SK-MEL-5 (cell line): ENCODE measurements around the gene ZBTB8B. TPM values are rescaled to one million over a fixed set of nuclear protein-coding genes. Genes with fewer than 3 reads are reported as not detected.
"Not testable (repeated sequence)": the region's sequence is repeated elsewhere in the genome, so short reads cannot be mapped to it uniquely, and the experiment has no call there.

Experiments
- DNase-seq: peaks from one replicate; pipeline ENCODE4 v3.0.0-alpha.2; 2016; ENCODE audit warnings: low read depth, low spot score
- in situ Hi-C: cut with HindIII; loops from 2 replicates; pipeline ENCODE4 v1.10.0; 2016; ENCODE audit warnings: low sequenced_read_pairs, high pct_unique_total_duplicates, low pct_unique_long_range_greater_than_20kb
- total RNA-seq: library from RNA; depleted of rRNA; stranded (reverse); fragments of >200 nt; shearing (Covaris generic); gene quantifications from 2 replicates; pipeline ENCODE4 v1.2.3, GENCODE V29; 2014

ZBTB8B gene
- total RNA-seq, 1 experiment from 2014 or later, result 0.50 TPM

GRCh38 chr1:32464191-32464715 is 619 bp upstream of the ZBTB8B start:
- DNase-seq, result peak; percentile 22
- in situ Hi-C loops, result no loop called here

GRCh38 chr1:32465578-32465933 is 684 bp downstream of the ZBTB8B start:
- no peak for DNase-seq
- in situ Hi-C loops, result no loop called here

GRCh38 chr1:32466761-32467160 is 1.9 kb downstream of the ZBTB8B start:
- in situ Hi-C loops, result no loop called here
- DNase-seq, result no peak

GRCh38 chr1:32468791-32469190 is 3.9 kb downstream of the ZBTB8B start:
- DNase-seq, result no peak
- in situ Hi-C loops, result no loop called here

- in situ Hi-C loops, result no loop called here
- DNase-seq, result no peak
Measured at GRCh38 chr1:32470431-32470830, 5.6 kb downstream of the ZBTB8B start.

- in situ Hi-C loops, result no loop called here
- no peak for DNase-seq
Measured at GRCh38 chr1:32470991-32471694, 6.3 kb downstream of the ZBTB8B start.

GRCh38 chr1:32471695-32472362 is 7.0 kb downstream of the ZBTB8B start:
- no peak for DNase-seq
- in situ Hi-C loops, result no loop called here

GRCh38 chr1:32472966-32473365 is 8.1 kb downstream of the ZBTB8B start:
- in situ Hi-C loops, DNase-seq: not testable (repeated sequence)

- in situ Hi-C loops, result no loop called here
Measured at GRCh38 chr1:32474954-32475353, 10.1 kb downstream of the ZBTB8B start.

GRCh38 chr1:32480003-32480402 is 15.1 kb downstream of the ZBTB8B start:
- no peak for DNase-seq
- in situ Hi-C loops, result no loop called here

More at GRCh38 chr1:32474954-32475353, 10.1 kb downstream of the ZBTB8B start:
- no peak for DNase-seq

GRCh38 chr1:32480761-32481160 is 15.9 kb downstream of the ZBTB8B start:
- DNase-seq, result no peak
- in situ Hi-C loops, result no loop called here

- in situ Hi-C loops, result not testable (repeated sequence)
Measured at GRCh38 chr1:32481788-32482187, 16.9 kb downstream of the ZBTB8B start.

GRCh38 chr1:32485554-32486255 is 20.8 kb downstream of the ZBTB8B start:
- DNase-seq, result no peak
- in situ Hi-C loops, result no loop called here

More at GRCh38 chr1:32481788-32482187, 16.9 kb downstream of the ZBTB8B start:
- not testable (repeated sequence) for DNase-seq

GRCh38 chr1:32486463-32487113 is 21.7 kb downstream of the ZBTB8B start:
- in situ Hi-C loops, result no loop called here
- no peak for DNase-seq

- in situ Hi-C loops, result no loop called here
- no peak for DNase-seq
Measured at GRCh38 chr1:32487182-32487581, 22.3 kb downstream of the ZBTB8B start.

GRCh38 chr1:32489774-32490454 is 25.0 kb downstream of the ZBTB8B start:
- in situ Hi-C loops, result no loop called here
- DNase-seq, result peak; percentile 93

- no peak for DNase-seq
- in situ Hi-C loops, result no loop called here
Measured at GRCh38 chr1:32491386-32491785, 26.5 kb downstream of the ZBTB8B start.
